Endothelial cell of umbilical vein (primary cell): ENCODE data around the gene GALNT10.

Experiments
- JUN ChIP-seq: IDR thresholded peaks from 2 replicates; pipeline ENCODE4 v1.6.1; 2011; ENCODE audit warnings: borderline replicate concordance, low read depth; ENCODE audit not compliant: insufficient read length, insufficient read depth
- MYC ChIP-seq: IDR thresholded peaks from one replicate; pipeline ENCODE4 v1.6.1; 2011; ENCODE audit warnings: mild to moderate bottlenecking, low read depth, low read length
- POLR2A ChIP-seq: IDR thresholded peaks from 2 replicates; pipeline ENCODE4 v1.6.1; 2012; ENCODE audit warnings: low read depth, mild to moderate bottlenecking, control low read depth, low read length

- TF ChIP-seq MYC (no peak), JUN (no peak), POLR2A (no peak)
These were observed 153.9 kb downstream of the GALNT10 start for GRCh38 chr5:154344461-154344860.
